MM.1S (cell line): ENCODE measurements around the gene TRUB2.

ENCODE experiments used
- DNase-seq: peaks from one replicate; pipeline ENCODE4 v3.0.0-alpha.2; 2015
- H2AFZ ChIP-seq: fragments of 300-600 bp; sonication (generic); 2 replicates; pipeline ENCODE4 v1.6.0; 2016; ENCODE audit warnings: antibody characterized with exemption, low read length
- H3F3A ChIP-seq: fragments of 300-600 bp; sonication (generic); 2 replicates; pipeline ENCODE4 v1.6.1; 2016; ENCODE audit warnings: mild to moderate bottlenecking, antibody characterized with exemption, low read length, moderate library complexity, mixed read lengths; ENCODE audit not compliant: insufficient read depth
- H3K27ac ChIP-seq: fragments of 300-600 bp; sonication (generic); 2 replicates; pipeline ENCODE4 v1.5.1; 2016; ENCODE audit warnings: mild to moderate bottlenecking, low read length
- H3K27me3 ChIP-seq: fragments of 300-600 bp; sonication (generic); replicated peaks from 2 replicates; pipeline ENCODE4 v1.6.0; 2016; ENCODE audit warnings: low read length; ENCODE audit not compliant: insufficient read depth
- H3K36me3 ChIP-seq: fragments of 300-600 bp; sonication (generic); replicated peaks from 2 replicates; pipeline ENCODE4 v1.6.1; 2016; ENCODE audit warnings: mild to moderate bottlenecking, low read length, mixed read lengths; ENCODE audit not compliant: insufficient read depth
- H3K4me1 ChIP-seq: fragments of 300-600 bp; sonication (generic); 2 replicates; pipeline ENCODE4 v1.6.1; 2016; ENCODE audit warnings: low read length, mixed read lengths
- H3K4me2 ChIP-seq: fragments of 300-600 bp; sonication (generic); 2 replicates; pipeline ENCODE4 v1.6.0; 2016; ENCODE audit warnings: low read depth, low read length
- H3K4me3 ChIP-seq: fragments of 300-600 bp; sonication (generic); 2 replicates; pipeline ENCODE4 v1.5.1; 2016; ENCODE audit warnings: low read length, mixed read lengths
- H3K79me2 ChIP-seq: fragments of 300-600 bp; sonication (generic); 2 replicates; pipeline ENCODE4 v1.6.1; 2016; ENCODE audit warnings: mixed run types, low read length, mixed read lengths
- H3K9ac ChIP-seq: fragments of 300-600 bp; sonication (generic); 2 replicates; pipeline ENCODE4 v1.6.1; 2016; ENCODE audit warnings: low read length, mixed read lengths
- H3K9me2 ChIP-seq: fragments of 300-600 bp; sonication (generic); replicated peaks from 2 replicates; pipeline ENCODE4 v1.6.1; 2016; ENCODE audit warnings: mild to moderate bottlenecking, low read length, mixed read lengths; ENCODE audit not compliant: insufficient read depth
- H3K9me3 ChIP-seq: fragments of 300-600 bp; sonication (generic); replicated peaks from 2 replicates; pipeline ENCODE4 v1.6.1; 2016; ENCODE audit warnings: mild to moderate bottlenecking, low read length, mixed read lengths; ENCODE audit not compliant: insufficient read depth
- H4K20me1 ChIP-seq: fragments of 300-600 bp; sonication (generic); 2 replicates; pipeline ENCODE4 v1.6.1; 2016; ENCODE audit warnings: mild to moderate bottlenecking, low read length, moderate library complexity, mixed read lengths; ENCODE audit not compliant: insufficient read depth
- CTCF ChIP-seq: fragments of 300-600 bp; sonication (generic); IDR thresholded peaks from 2 replicates; pipeline ENCODE4 v1.5.1; 2016; ENCODE audit warnings: antibody characterized with exemption, low read length, mixed read lengths
- EZH2 ChIP-seq: fragments of 300-600 bp; sonication (generic); optimal IDR thresholded peaks from 2 replicates; pipeline ENCODE3; 2017; ENCODE audit warnings: low read depth, mild to moderate bottlenecking, antibody characterized with exemption, low read length, mixed read lengths
- EZH2phosphoT487 ChIP-seq: fragments of 300-600 bp; sonication (generic); IDR thresholded peaks from 2 replicates; pipeline ENCODE4 v1.6.1; 2018; ENCODE audit warnings: antibody characterized with exemption, low read length

TRUB2 gene

DNA sequence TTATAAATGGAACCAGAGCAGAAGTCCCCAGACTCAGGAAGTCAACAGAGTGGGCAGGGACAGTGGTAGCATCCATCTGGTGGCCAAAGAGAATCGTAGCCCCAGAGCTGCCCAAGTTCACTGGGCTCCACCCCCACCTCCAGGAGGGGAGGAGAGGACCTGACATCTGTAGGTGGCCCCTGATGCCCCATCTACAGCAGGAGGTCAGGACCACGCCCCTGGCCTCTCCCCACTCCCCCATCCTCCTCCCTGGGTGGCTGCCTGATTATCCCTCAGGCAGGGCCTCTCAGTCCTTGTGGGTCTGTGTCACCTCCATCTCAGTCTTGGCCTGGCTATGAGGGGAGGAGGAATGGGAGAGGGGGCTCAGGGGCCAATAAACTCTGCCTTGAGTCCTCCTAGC, 38.6 kb upstream of the TRUB2 start:
- DNase-seq: no peak
- H3K27me3 ChIP-seq: no peaks in the 10 kb centered on the region
- H4K20me1 ChIP-seq: no peaks in the 10 kb centered on the region
- TF ChIP-seq CTCF: no peak
- no peak for TF ChIP-seq EZH2phosphoT487
- no peak for TF ChIP-seq EZH2
- H3K27ac ChIP-seq: no peak overlapping the region
- no peak overlapping the region for H3K4me2 ChIP-seq
- H3K4me3 ChIP-seq: no peak overlapping the region
- no peaks in the 10 kb centered on the region for H3K9me3 ChIP-seq
- no peaks in the 10 kb centered on the region for H3F3A ChIP-seq
- no peaks in the 10 kb centered on the region for H3K4me1 ChIP-seq
- H3K9me2 ChIP-seq: no peaks in the 10 kb centered on the region
- no peak overlapping the region for H3K9ac ChIP-seq
- H3K79me2 ChIP-seq: no peaks in the 10 kb centered on the region
- H3K36me3 ChIP-seq: no peaks in the 10 kb centered on the region
- H2AFZ ChIP-seq: no peak overlapping the region

DNA sequence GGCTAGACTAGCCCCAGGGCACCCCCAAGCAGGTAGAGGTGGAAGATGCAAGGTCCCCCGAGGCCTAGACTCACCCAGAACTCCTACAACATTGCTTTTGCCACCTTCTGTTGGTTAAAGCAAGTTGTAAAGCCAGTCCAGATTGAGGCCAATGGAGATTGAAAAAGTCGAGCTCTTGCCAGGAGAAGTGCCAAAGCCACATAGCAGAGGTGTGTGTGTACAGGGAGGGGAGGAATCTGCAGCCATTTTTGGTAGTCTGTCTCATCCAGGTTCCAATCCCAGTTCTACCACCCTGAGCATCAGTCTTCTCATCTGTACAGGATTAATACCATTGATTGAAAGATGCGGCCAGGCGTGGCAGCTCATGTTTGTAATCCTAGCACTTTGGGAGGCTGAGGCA, 36.6 kb upstream of the TRUB2 start:
- no peak overlapping the region for H3K9ac ChIP-seq
- no peak for DNase-seq
- no peak overlapping the region for H3K4me2 ChIP-seq
- H3K9me2 ChIP-seq: no peaks in the 10 kb centered on the region
- no peaks in the 10 kb centered on the region for H3K9me3 ChIP-seq
- no peak overlapping the region for H3K27ac ChIP-seq
- no peaks in the 10 kb centered on the region for H3K36me3 ChIP-seq
- H4K20me1 ChIP-seq: no peaks in the 10 kb centered on the region
- H3F3A ChIP-seq: no peaks in the 10 kb centered on the region
- TF ChIP-seq EZH2phosphoT487 (no peak), EZH2 (no peak), CTCF (no peak)
- H3K79me2 ChIP-seq: no peaks in the 10 kb centered on the region
- no peak overlapping the region for H2AFZ ChIP-seq
- no peaks in the 10 kb centered on the region for H3K4me1 ChIP-seq
- no peaks in the 10 kb centered on the region for H3K27me3 ChIP-seq
- no peak overlapping the region for H3K4me3 ChIP-seq

DNA sequence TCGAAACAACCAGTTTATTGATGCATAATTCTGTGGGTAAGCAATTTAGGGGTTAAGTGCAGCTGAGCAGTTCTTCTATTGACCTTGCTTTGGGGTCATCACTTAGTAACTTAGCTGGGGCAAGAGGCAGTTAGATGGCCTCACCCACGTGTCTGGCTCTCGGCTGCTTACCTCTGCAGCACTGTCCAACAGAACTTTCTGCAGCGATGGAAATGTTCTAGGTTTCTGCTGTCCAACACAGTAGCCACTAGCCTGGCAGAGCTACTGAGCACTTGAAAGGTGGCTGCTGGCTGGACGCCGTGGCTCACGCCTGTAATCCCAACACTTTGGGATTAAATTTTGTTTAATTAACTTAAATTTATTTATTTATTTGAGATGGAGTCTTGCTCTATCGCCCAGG, 35.8 kb upstream of the TRUB2 start:
- Histone ChIP-seq H3K79me2 (no peaks in the 10 kb centered on the region), H3K9me2 (no peaks in the 10 kb centered on the region), H4K20me1 (no peaks in the 10 kb centered on the region), H3K27ac (no peak overlapping the region), H3K9me3 (no peaks in the 10 kb centered on the region), H3K27me3 (no peaks in the 10 kb centered on the region), H3K4me3 (no peak overlapping the region), H2AFZ (no peak overlapping the region), H3K4me2 (no peak overlapping the region), H3K36me3 (no peaks in the 10 kb centered on the region), H3K9ac (no peak overlapping the region), H3K4me1 (no peaks in the 10 kb centered on the region), H3F3A (no peaks in the 10 kb centered on the region)
- no peak for DNase-seq
- no peak for TF ChIP-seq EZH2

DNA sequence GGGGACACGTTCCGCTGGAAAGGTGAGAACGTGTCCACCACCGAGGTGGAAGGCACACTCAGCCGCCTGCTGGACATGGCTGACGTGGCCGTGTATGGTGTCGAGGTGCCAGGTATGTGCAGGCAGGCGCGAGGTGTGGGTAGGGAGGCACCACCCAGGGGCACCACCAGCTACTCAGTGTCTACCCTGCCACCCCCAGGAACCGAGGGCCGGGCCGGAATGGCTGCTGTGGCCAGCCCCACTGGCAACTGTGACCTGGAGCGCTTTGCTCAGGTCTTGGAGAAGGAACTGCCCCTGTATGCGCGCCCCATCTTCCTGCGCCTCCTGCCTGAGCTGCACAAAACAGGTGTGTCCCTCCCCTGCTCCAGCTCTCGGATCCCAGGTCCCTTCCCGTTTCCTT, 33.2 kb upstream of the TRUB2 start:
- Histone ChIP-seq H3K9me2 (no peaks in the 10 kb centered on the region), H3K36me3 (no peaks in the 10 kb centered on the region), H3K27ac (no peak overlapping the region)

More for the DNA sequence above, 33.2 kb upstream of the TRUB2 start:
- H3K4me1 ChIP-seq: no peaks in the 10 kb centered on the region
- no peaks in the 10 kb centered on the region for H3K79me2 ChIP-seq
- H3K9ac ChIP-seq: no peak overlapping the region
- no peaks in the 10 kb centered on the region for H4K20me1 ChIP-seq
- no peaks in the 10 kb centered on the region for H3K27me3 ChIP-seq
- no peak overlapping the region for H3K4me2 ChIP-seq
- no peak for TF ChIP-seq EZH2phosphoT487
- no peak for TF ChIP-seq CTCF
- no peak for TF ChIP-seq EZH2
- no peak for DNase-seq
- no peaks in the 10 kb centered on the region for H3F3A ChIP-seq
- H2AFZ ChIP-seq: no peak overlapping the region
- no peak overlapping the region for H3K4me3 ChIP-seq
- no peaks in the 10 kb centered on the region for H3K9me3 ChIP-seq
